GM23248 (cell line): ENCODE measurements around the gene TRIM40.

Experiments
- EZH2 ChIP-seq: fragments of 200-600 bp; sonication (generic); IDR thresholded peaks from 2 replicates; pipeline ENCODE4 v1.6.1; 2018; ENCODE audit warnings: antibody characterized with exemption, mild to moderate bottlenecking; ENCODE audit not compliant: insufficient read depth, poor library complexity, severe bottlenecking
- EZH2phosphoT487 ChIP-seq: fragments of 200-600 bp; sonication (generic); IDR thresholded peaks from 2 replicates; pipeline ENCODE4 v1.6.1; 2018; ENCODE audit warnings: antibody characterized with exemption, moderate library complexity, mild to moderate bottlenecking, low read depth; ENCODE audit not compliant: insufficient read depth

DNA sequence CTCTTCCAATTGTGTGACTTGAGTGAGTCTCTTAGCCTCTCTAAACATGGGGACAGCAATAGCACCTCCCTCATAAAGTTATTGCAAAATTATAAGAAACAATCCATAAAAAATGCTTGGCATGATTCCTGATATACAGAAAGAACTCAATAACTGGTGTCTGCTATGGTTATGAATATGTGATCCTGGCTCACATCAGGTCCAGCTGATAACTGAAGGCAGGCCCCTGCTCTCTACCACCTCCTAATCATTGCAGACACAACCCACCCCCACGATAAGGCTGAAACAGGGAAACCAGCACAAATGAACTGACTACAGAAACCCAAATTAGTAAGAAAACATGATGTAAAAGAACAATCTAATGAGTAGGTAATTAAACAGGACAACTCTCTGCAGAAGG lies 32.8 kb downstream of the TRIM40 start:
- no peak for TF ChIP-seq EZH2phosphoT487
- no peak for TF ChIP-seq EZH2
